GM19372 (cell line): ENCODE measurements around the gene CAAP1.
"Not testable (repeated sequence)": the region's sequence is repeated elsewhere in the genome, so short reads cannot be mapped to it uniquely, and the experiment has no call there.

ENCODE experiments used
- ATAC-seq: cut with Tn5 transposase; IDR thresholded peaks from one replicate; pipeline ENCODE4 v1.9.1; 2021; ENCODE audit warnings: mild to moderate bottlenecking, low read depth, moderate library complexity; ENCODE audit not compliant: unreplicated experiment

CAAP1 gene

GRCh38 chr9:26892251-26893029, at the start of gene CAAP1:
Gene CAAP1 (minus strand): TSS chr9:26892802. CDS start chr9:26892715, 87 bp downstream.
- peak; percentile 88 for ATAC-seq

GRCh38 chr9:26940779-26941178, 48.2 kb upstream of the CAAP1 start:
- no peak for ATAC-seq

- ATAC-seq: no peak
Measured at GRCh38 chr9:26939955-26940711, 47.5 kb upstream of the CAAP1 start.

- ATAC-seq: no peak
Measured at GRCh38 chr9:26937816-26938371, 45.3 kb upstream of the CAAP1 start.

GRCh38 chr9:26935847-26936246, 43.2 kb upstream of the CAAP1 start:
- no peak for ATAC-seq

GRCh38 chr9:26928902-26929495, 36.4 kb upstream of the CAAP1 start:
- ATAC-seq: no peak

GRCh38 chr9:26925609-26926008, 33.0 kb upstream of the CAAP1 start:
- no peak for ATAC-seq

- no peak for ATAC-seq
Measured at GRCh38 chr9:26919698-26920097, 27.1 kb upstream of the CAAP1 start.

- ATAC-seq: no peak
Measured at GRCh38 chr9:26913138-26913668, 20.6 kb upstream of the CAAP1 start.

- no peak for ATAC-seq
Measured at GRCh38 chr9:26904671-26905070, 12.1 kb upstream of the CAAP1 start.

- ATAC-seq: no peak
Measured at GRCh38 chr9:26904070-26904469, 11.5 kb upstream of the CAAP1 start.

- no peak for ATAC-seq
Measured at GRCh38 chr9:26893030-26893676, 551 bp upstream of the CAAP1 start.

GRCh38 chr9:26891726-26892125, 876 bp downstream of the CAAP1 start:
- peak; percentile 0 for ATAC-seq

- no peak for ATAC-seq
Measured at GRCh38 chr9:26888271-26888670, 4.3 kb downstream of the CAAP1 start.

- no peak for ATAC-seq
Measured at GRCh38 chr9:26882154-26882553, 10.4 kb downstream of the CAAP1 start.

- no peak for ATAC-seq
Measured at GRCh38 chr9:26880262-26880661, 12.3 kb downstream of the CAAP1 start.

- not testable (repeated sequence) for ATAC-seq
Measured at GRCh38 chr9:26875155-26875554, 17.4 kb downstream of the CAAP1 start.

- ATAC-seq: no peak
Measured at GRCh38 chr9:26870292-26870691, 22.3 kb downstream of the CAAP1 start.

- no peak for ATAC-seq
Measured at GRCh38 chr9:26863074-26863473, 29.5 kb downstream of the CAAP1 start.

GRCh38 chr9:26856413-26857032, 36.1 kb downstream of the CAAP1 start:
- ATAC-seq: peak; percentile 70
